ENCODE results near the gene TNC. TPM values are rescaled to one million over a fixed set of nuclear protein-coding genes. Genes with fewer than 3 reads are reported as not detected.

Gene TNC
- total and polyA plus RNA-seq, 2 donors (not counting 3 experiments of a cell fraction or from before 2014, with no cell fraction given), result 0.29 TPM; not detected in 1

GRCh38 chr9:114972510-114973136 is 145.3 kb downstream of the TNC start:
- no peaks in the 10 kb centered on the region for H3K4me1 ChIP-seq (ENCODE audit: control insufficient read depth, extremely low read depth, insufficient read depth, low read length)
- DNase-seq (ENCODE audit: low read depth, low spot score) (no peak), FAIRE-seq (no peak)
- no peak overlapping the region for H3K27ac ChIP-seq (ENCODE audit: insufficient read depth, low read depth, low read length)
- no peak overlapping the region for H3K9ac ChIP-seq (replicated peaks; ENCODE audit: extremely low read depth, insufficient read depth, low read length)
- no peaks in the 10 kb centered on the region for H3K27me3 ChIP-seq (ENCODE audit: control insufficient read depth in 2 of 2, insufficient read depth in 2 of 2, low read length in 2 of 2)
- H4K20me1 ChIP-seq (replicated peaks; ENCODE audit: control insufficient read depth, extremely low read depth, insufficient read depth, low read length), result no peaks in the 10 kb centered on the region
- H3K36me3 ChIP-seq (ENCODE audit: control insufficient read depth in 2 of 2, extremely low read depth in 1 of 2, insufficient read depth in 2 of 2, low read length in 2 of 2), result no peaks in the 10 kb centered on the region
- no peaks in the 10 kb centered on the region for H3K9me3 ChIP-seq (replicated peaks; ENCODE audit: control insufficient read depth, insufficient read depth, low read length)
- dilution Hi-C loops (cut with MboI; ENCODE audit: extremely low pct_ligation_motif_present, low sequenced_read_pairs) (no loop called here), intact Hi-C loops (cut with micrococcal nuclease) (no loop called here)
- no peaks in the 10 kb centered on the region for H3K79me2 ChIP-seq (ENCODE audit: control insufficient read depth, insufficient read depth, low read length)
- no peak overlapping the region for H3K4me3 ChIP-seq (replicated peaks in 1 of 3; ENCODE audit: insufficient read depth in 1 of 3, low read depth in 1 of 3, low read length in 3 of 3)
- TF ChIP-seq JUN (IDR thresholded peaks at IDR 0.05; ENCODE audit: borderline replicate concordance, insufficient read depth, insufficient read length, low read depth), result no peak
- no peak for TF ChIP-seq MYC (IDR thresholded peaks at IDR 0.05; ENCODE audit: low read depth, low read length)
- no peak for TF ChIP-seq POLR2AphosphoS5 (IDR thresholded peaks at IDR 0.05; ENCODE audit: insufficient read depth, low read depth, low read length)
- no peak for TF ChIP-seq GATA2 (IDR thresholded peaks at IDR 0.05; ENCODE audit: insufficient read depth, insufficient read length, low read depth, low read length)
- TF ChIP-seq EZH2 (IDR thresholded peaks at IDR 0.05; ENCODE audit: borderline replicate concordance, low read depth, low read length, severe bottlenecking), result no peak
- no peak for TF ChIP-seq FOS (IDR thresholded peaks at IDR 0.05; ENCODE audit: borderline replicate concordance, insufficient read depth, low read length)
- TF ChIP-seq POLR2A (IDR thresholded peaks at IDR 0.05; ENCODE audit: low read depth, low read length), result no peak
- no peak for TF ChIP-seq MAX (IDR thresholded peaks at IDR 0.05; ENCODE audit: insufficient read depth, insufficient read length)
- no peak for TF ChIP-seq CTCF (IDR thresholded peaks at IDR 0.05; ENCODE audit: extremely low read depth in 1 of 2, insufficient read depth in 1 of 2, low read depth in 1 of 2, low read length in 2 of 2)
- ChIA-PET CTCF (interaction anchor here (1.5 to 2.7 kb wide), 2 partner anchors 8 to 42 kb away, joined by 4 to 10 read pairs; no protein-coding TSS in a partner anchor), POLR2A (no interaction called here)
- no peak overlapping the region for H2AFZ ChIP-seq (ENCODE audit: low read depth, low read length)
- H3K9me1 ChIP-seq (replicated peaks; ENCODE audit: control insufficient read depth, extremely low read depth, insufficient read depth, low read length), result no peaks in the 10 kb centered on the region
- H3K4me2 ChIP-seq (ENCODE audit: insufficient read depth, low read length), result no peak overlapping the region
- BruUV-seq (replicated peaks), result no TSS peak

Other genes with a start within 250 kb of the TNC start
- not detected in 2 replicates for gene TNFSF8, start 187.6 kb downstream of the TNC start, total RNA-seq
- gene TNFSF8, start 187.6 kb downstream of the TNC start, polyA plus RNA-seq, result not detected in 2 replicates

All from endothelial cell of umbilical vein (primary cell).